Measurements from ENCODE around the gene ZIC4.

The ZIC4 gene

DNA sequence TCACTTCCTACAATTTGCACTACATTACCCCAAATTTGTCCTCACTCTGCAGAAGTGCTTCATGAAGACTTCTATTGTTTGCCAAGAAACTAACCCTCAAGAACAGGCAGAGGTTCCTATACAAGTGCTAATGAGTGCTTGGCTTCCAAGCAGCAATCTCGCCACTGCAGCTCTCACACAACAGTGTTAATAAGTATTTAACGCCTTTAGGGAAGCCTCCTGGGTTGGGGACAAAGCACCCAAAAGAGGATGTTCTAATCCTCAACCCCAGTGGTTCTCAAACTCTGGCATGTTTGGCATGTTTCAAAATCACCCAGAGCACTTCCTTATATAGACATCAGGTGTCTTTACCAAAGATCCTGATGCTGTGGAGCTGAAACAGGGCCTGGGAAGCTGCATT, 64.6 kb downstream of the ZIC4 start:
- no peak overlapping the region for H3K4me2 ChIP-seq (ENCODE audit: low read length)
- no peaks in the 10 kb centered on the region for H3K9me3 ChIP-seq (replicated peaks; ENCODE audit: low read length)
- H3K27me3 ChIP-seq (ENCODE audit: control insufficient read depth, insufficient read depth, low read length): no peaks in the 10 kb centered on the region
- H3K36me3 ChIP-seq (ENCODE audit: insufficient read depth, low read length): no peaks in the 10 kb centered on the region
- H3K4me1 ChIP-seq (ENCODE audit: control insufficient read depth, insufficient read depth, low read length): no peaks in the 10 kb centered on the region
- no peak overlapping the region for H3K9ac ChIP-seq (ENCODE audit: low read depth, low read length)
- H3K4me3 ChIP-seq (ENCODE audit: low read length): no peak overlapping the region

- Histone ChIP-seq H3K27me3 (ENCODE audit: control insufficient read depth, insufficient read depth, low read length) (no peaks in the 10 kb centered on the region), H3K4me2 (ENCODE audit: low read length) (no peak overlapping the region), H3K36me3 (ENCODE audit: insufficient read depth, low read length) (no peaks in the 10 kb centered on the region), H3K9ac (ENCODE audit: low read depth, low read length) (no peak overlapping the region), H3K4me3 (ENCODE audit: low read length) (no peak overlapping the region), H3K4me1 (ENCODE audit: control insufficient read depth, insufficient read depth, low read length) (no peaks in the 10 kb centered on the region), H3K9me3 (replicated peaks; ENCODE audit: low read length) (no peaks in the 10 kb centered on the region)
Observed at GRCh38 chr3:147336543-147337278, 69.6 kb downstream of the ZIC4 start.
